ENCODE results near the gene C11orf86.
"Not testable (repeated sequence)": the region's sequence is repeated elsewhere in the genome, so short reads cannot be mapped to it uniquely, and the experiment has no call there.

C11orf86 gene, protein sequence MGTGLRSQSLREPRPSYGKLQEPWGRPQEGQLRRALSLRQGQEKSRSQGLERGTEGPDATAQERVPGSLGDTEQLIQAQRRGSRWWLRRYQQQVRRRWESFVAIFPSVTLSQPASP

DNA sequence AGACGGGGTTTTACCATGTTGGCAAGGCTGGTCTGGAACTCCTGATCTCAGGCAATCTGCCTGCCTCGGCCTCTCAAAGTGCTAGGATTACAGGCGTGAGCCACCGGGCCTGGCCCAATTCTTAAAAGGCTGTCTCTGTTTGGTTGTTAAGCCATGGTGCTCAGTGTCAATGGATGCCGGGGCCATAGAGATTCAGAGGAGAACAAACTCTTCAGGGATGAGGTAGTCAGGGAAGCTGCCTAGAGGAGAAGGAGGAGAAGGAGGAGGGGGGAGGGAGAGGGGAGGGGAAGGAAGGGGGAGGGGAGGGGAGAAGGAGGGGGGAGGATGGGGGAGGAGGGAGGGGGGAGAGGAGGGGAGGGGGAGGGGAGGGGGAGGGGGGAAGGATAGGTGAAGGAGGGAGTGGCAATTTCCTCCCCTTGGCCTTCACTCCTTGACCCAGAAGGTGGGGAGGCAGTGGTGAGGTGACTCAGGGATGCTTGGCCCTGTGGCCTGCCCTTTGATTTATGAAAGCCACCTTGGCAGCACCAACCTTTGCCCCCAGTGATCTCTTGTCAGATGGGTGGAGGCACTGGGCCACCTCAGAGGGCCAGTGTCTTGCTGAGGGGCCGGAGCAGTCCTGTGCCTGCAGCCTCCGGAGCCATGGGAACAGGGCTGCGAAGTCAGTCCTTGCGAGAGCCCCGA, at the start of gene C11orf86:
Gene C11orf86 (plus strand): TSS at position 581 of the 681 bp plus-strand sequence. CDS start 59 bp downstream, at position 640.
- no peak for DNase-seq

DNA sequence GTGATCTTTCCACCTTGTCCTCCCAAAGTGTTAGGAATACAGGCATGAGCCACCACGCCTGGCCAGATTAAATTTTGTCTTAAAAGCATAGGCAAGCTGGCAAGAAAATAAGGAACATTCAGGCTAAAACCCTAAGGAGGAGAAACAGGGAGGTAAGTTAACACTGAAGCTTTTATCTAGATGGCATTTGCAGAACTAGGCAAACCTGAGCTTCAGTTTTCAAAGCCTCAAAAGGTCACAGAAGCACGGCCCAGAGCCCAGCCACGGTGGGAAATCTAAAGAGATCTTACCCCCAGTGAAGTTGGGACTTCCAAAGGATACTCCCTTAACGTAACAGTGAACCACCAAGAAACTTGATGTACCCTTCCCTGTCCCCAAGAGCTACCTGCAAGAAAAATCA, 45.4 kb upstream of the C11orf86 start:
- no peak for DNase-seq

- DNase-seq = no peak
Observed at GRCh38 chr11:66932543-66932942, 42.6 kb upstream of the C11orf86 start.

GRCh38 chr11:66933531-66933930, 41.6 kb upstream of the C11orf86 start:
- no peak for DNase-seq

- no peak for DNase-seq
Observed at GRCh38 chr11:66934950-66935779, 39.9 kb upstream of the C11orf86 start.

- DNase-seq = no peak
Observed at GRCh38 chr11:66936311-66936711, 38.8 kb upstream of the C11orf86 start.

- DNase-seq = no peak
Observed at GRCh38 chr11:66937193-66937733, 37.8 kb upstream of the C11orf86 start.

DNA sequence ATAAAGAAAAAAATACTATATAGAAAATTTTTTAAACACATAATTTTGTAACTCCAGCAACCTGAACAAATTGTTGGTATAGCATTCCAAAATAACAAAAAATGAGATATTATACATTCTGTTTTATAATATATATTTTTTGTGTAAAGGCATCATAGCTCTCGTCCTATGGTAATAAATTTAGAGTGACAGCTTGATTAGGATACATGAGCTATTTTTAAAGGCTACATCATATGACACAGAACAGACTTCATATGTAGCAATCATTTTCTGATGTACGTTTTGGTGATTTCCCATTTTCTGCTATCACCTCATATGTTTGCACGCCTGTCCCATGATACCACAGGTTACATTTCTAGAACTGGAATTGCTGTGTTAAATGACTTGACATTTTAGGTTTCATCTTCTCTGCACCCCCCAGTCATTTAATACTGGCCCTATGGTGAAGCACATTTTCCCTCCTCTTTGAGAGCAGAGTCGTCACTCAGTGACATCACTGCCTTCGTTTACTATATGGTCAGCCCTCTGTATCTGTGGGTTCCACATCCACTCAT, 36.4 kb upstream of the C11orf86 start:
- DNase-seq = no peak

DNA sequence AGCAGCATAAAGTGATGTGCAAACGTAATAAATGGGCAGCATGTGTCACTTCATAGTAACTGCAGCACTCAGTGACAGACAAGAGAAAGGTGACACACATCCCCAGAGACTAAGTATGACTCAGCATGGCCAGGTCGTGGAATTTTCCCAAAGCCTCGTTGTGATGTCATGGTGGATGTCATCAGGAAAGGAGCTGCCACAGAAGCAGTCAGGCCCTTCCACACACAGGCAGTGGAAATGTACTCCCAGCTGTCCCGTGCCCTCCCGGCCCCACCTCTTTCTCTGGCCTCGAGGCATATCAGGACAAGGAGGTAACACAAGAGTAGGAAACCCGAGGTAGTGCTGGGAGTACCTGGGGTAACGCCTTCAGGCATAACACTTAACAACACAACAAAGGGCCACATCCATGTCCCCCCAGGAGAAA, 25.0 kb upstream of the C11orf86 start:
- no peak for DNase-seq

GRCh38 chr11:66951135-66951534, 24.0 kb upstream of the C11orf86 start:
- no peak for DNase-seq

DNA sequence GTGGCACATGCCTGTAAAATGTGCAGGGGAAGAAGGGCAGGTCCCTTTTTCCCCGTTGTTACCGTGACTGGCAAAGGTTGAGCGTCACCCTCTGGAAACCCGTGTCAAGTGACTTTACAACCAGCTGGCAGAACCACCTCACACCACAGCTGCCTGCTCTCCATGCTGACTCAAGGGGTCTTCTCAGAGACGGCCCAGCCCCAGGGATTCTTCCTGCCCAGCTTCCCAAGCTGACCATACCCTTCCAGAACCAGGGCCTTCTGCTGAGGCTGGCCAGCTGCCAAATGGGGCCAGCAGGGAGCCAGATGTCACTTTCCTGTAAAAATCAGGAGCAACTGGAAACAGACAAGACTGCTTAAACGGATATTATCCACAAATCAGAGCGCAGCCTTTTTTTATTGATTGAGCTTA, 23.2 kb upstream of the C11orf86 start:
- no peak for DNase-seq

GRCh38 chr11:66953081-66953833, 21.8 kb upstream of the C11orf86 start:
- no peak for DNase-seq

- no peak for DNase-seq
Observed at GRCh38 chr11:66956689-66957290, 18.3 kb upstream of the C11orf86 start.

DNA sequence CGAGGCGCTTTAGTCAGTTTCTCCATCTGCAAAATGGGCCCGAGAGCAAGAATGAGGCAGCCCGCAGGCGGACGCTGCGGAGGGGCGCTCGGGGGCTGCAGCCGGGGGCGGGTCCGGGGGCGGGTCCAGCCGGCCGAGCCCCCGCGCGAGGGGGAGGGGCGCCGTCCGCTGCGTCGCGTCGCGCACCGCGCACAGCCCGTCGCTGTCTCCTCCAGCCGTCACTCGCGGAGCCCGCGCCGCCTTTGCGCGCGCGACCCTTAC, 17.2 kb upstream of the C11orf86 start:
- DNase-seq = no peak

- peak; percentile 98 for DNase-seq
Observed at GRCh38 chr11:66958232-66958955, 16.7 kb upstream of the C11orf86 start, which contains the start of gene PC. PC (minus strand) TSS chr11:66958383; CDS start chr11:66872159, 86,224 bp downstream.

DNA sequence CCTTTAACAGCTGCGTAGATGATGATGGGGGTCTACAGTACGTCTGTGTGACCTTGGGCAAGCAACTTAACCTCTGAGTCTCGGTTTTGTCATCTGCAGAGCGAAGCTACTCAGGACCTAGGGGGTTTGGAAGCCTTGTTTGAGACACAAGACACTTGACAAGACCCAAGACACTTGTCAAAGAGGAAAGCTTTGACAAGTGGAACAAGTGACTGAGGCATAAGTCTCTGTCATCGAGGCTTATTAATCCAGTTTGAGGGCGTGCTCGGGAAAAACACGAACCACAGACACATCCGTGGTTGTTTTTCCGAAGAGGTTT, 16.2 kb upstream of the C11orf86 start:
- DNase-seq = no peak

DNA sequence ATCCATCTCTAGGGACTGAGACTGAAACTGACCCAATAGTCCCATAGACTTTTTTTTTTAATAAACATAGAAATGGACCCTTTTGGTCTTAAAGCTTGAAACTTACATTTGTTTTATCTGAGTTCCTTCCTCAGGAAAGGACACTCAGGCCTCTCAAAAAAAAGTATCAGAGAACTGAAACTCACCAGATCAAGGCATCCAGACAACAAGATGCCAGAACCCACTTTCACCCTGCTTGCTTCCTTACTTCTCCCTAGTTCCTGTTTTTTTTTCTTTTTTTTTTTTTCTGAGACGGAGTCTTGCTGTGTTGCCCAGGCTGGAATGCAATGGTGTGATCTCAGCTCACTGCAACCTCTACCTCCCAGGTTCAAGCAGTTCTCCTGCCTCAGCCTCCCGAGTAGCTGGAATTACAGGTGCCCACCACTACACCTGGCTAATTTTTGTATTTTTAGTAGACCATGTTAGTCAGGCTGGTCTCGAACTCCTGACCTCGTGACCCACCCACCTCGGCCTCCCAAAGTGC, 13.4 kb upstream of the C11orf86 start:
- not testable (repeated sequence) for DNase-seq

DNA sequence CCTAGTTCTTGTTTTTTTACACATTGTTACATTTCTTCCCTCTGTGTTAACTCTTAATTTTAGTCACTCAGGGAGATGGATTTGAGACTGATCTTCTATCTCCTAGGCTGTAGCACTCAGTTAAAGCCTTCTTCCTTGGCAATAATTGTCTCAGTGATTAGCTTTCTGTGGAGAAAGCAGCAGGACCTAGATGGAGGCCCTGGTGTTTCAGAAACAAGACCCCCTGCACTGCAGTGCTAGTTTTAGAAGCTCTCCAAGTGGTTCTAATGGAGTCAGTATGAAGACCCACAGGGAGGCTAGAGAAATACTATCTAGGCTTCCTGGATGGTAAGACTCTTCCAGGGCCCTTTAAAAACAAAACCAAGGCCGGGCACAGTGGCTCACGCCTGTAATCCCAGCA, 12.9 kb upstream of the C11orf86 start:
- DNase-seq = no peak

GRCh38 chr11:66962801-66963200, 12.3 kb upstream of the C11orf86 start:
- DNase-seq = no peak

DNA sequence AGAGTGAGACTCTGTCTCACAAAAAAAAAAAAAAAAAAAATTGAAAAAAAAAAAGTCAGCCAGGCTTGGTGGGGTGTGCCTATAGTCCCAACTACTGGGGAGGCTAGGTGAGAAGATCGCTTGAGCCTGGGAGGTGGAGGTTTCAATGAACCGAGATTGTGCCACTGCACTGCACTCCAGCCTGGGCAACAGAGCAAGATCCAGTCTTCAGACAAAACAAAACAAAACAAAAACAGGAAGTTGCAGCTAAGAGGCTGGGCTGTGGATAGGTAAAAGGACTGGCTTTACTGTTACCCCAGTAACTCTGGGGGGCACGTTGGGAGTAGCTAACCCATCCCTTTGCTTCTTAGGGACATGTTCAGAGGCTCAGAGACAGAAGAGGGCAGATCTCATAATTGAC, 10.6 kb upstream of the C11orf86 start:
- DNase-seq = no peak

DNA sequence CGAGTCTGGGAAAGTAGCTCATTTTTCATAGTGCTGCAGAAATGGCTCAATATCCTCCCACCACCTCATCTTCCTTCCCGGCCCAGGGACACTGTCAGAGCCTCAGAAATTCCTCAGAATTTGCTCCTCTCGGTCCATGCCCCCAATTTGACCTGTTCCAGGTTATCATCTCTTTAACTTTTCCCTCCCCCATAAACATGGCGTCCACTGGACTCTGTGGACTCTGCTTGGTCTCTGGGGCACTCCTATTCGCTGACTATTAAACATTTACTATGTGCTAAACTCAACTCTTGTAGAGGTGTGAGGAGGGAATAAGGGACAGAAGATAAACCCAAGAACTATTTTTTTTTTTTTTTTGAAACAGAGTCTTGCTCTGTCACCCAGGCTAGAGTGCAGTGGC, 8.8 kb upstream of the C11orf86 start:
- DNase-seq = no peak

Data from NCI-H187 treated with DMSO at 0.1 percent for 48 hours (cell line).